Naive B cell (primary cell): ENCODE data around the gene SIAH1. TPM values are rescaled to one million over a fixed set of nuclear protein-coding genes. Genes with fewer than 3 reads are reported as not detected.
"Not testable (repeated sequence)": the region's sequence is repeated elsewhere in the genome, so short reads cannot be mapped to it uniquely, and the experiment has no call there.

Experiments
- ATAC-seq, 2 donors: fragments of 150-1000 bp; cut with Tn5 transposase; 2 replicates each; pipeline ENCODE4 v1.10.0; 2021; ENCODE audit warnings: low read depth in 2 of 2, mild to moderate bottlenecking in 2 of 2, moderate library complexity in 2 of 2
- DNase-seq: peaks from one replicate; pipeline ENCODE4 v3.0.0; 2022
- H3K27ac Mint-ChIP-seq, 6 donors: one replicate each; pipeline ENCODE4 v1.8.0; 2020 to 2022; ENCODE audit warnings: mild to moderate bottlenecking in 6 of 6, mixed read lengths in 6 of 6, moderate library complexity in 5 of 6, inconsistent platforms in 2 of 6
- H3K27me3 Mint-ChIP-seq, 3 donors: one replicate each; pipeline ENCODE4 v1.8.0; 2021 to 2022; ENCODE audit warnings: mixed read lengths in 3 of 3, mild to moderate bottlenecking in 1 of 3
- H3K36me3 Mint-ChIP-seq, 2 donors: one replicate each; pipeline ENCODE4 v1.8.0; 2020 to 2022; ENCODE audit warnings: mixed read lengths in 2 of 2, inconsistent platforms in 1 of 2, mild to moderate bottlenecking in 1 of 2
- H3K4me1 Mint-ChIP-seq, 3 donors: one replicate each; pipeline ENCODE4 v1.8.0; 2020 to 2022; ENCODE audit warnings: mixed read lengths in 3 of 3, inconsistent platforms in 1 of 3, mild to moderate bottlenecking in 1 of 3, moderate library complexity in 1 of 3
- H3K4me3 Mint-ChIP-seq, 8 donors: one replicate each; pipeline ENCODE4 v1.8.0; 2020 to 2022; ENCODE audit warnings: mild to moderate bottlenecking in 8 of 8, mixed read lengths in 8 of 8, moderate library complexity in 8 of 8, inconsistent platforms in 2 of 8
- H3K9me3 Mint-ChIP-seq, 7 donors: one replicate each; pipeline ENCODE4 v1.8.0; 2020 to 2022; ENCODE audit warnings: mixed read lengths in 7 of 7, mild to moderate bottlenecking in 5 of 7, inconsistent platforms in 2 of 7, moderate library complexity in 1 of 7
- polyA plus RNA-seq, 6 donors: library from polyadenylated mRNA; unstranded; fragments of 300-500 nt; fragmentation: Illumina TruSeq; gene quantifications; one replicate each; pipeline ENCODE4 v1.2.3, GENCODE V29; 2021; ENCODE audit warnings: low read depth in 6 of 6

Gene SIAH1
- polyA plus RNA-seq, 6 donors from 2014 or later, result 17.2 to 31.9 (median 24.0) TPM

DNA sequence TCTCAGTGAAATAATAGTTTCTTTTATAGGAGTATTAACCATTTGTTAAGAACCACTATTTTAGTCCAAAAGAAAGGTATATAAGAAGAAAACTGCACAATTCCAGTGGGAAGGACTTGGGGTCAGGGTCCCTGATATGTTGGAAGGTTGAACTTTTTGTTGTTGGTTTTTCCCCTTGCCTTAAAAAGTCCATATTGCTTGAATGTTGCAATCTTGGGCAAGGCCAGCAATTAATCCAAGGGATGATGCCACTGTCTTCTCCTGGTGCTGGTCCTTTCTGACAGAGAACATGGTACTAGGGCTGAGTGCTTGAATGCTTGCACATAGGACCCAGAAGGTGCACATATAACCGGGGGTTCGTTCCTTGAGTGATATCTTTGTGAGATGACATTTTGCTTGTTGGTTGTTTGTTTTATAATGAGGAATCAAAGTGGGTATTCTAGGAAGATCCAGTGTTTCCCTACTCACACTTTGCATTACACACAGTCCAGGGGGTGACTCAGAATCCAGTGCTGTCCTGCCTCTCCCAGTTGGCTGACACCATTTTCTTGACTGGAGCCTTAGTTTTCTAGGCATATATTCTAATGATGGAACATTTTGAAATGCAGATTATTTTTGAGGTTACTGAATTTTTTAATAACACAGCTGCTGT lies 54.9 kb downstream of the SIAH1 start:
- H3K27me3 Mint-ChIP-seq, result no peaks in the 10 kb centered on the region
- H3K9me3 Mint-ChIP-seq, result no peaks in the 10 kb centered on the region
- peaks cover 0 to 2% (median 1%) of the 10 kb centered on the region in 3 donors for H3K4me1 Mint-ChIP-seq
- H3K4me3 Mint-ChIP-seq, result no peak overlapping the region
- peak overlapping the region in 1 of 6 donors; percentile 59 for H3K27ac Mint-ChIP-seq
- peaks cover 0 to 3% of the 10 kb centered on the region in 2 donors for H3K36me3 Mint-ChIP-seq
- DNase-seq (no peak), ATAC-seq (no peak)

DNA sequence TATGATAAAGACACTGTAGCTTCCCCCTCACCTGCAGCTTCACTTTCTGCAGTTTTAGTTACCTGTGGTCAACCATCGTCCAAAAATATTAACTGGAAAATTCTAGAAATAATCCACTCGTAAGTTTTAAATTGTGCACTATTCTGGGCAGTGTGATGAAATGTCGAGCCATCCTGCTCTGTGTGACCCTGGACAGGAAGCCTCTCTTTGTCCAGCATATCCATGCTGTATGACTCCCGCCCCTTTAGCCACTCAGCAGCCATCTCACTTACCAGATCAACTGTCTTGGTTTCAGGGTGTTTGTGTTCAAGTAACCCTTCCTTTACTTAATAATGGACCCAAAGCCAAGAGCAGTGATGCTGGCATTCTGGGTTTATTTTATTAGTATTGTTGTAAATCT lies 56.1 kb downstream of the SIAH1 start:
- H3K9me3 Mint-ChIP-seq, result no peaks in the 10 kb centered on the region
- ATAC-seq, result no peak
- H3K4me3 Mint-ChIP-seq, result no peak overlapping the region
- DNase-seq, result no peak
- peak overlapping the region in 1 of 6 donors; percentile 43 for H3K27ac Mint-ChIP-seq
- peaks cover 0 to 4% (median 2%) of the 10 kb centered on the region in 3 donors for H3K4me1 Mint-ChIP-seq
- peaks cover 0 to 8% of the 10 kb centered on the region in 2 donors for H3K36me3 Mint-ChIP-seq
- H3K27me3 Mint-ChIP-seq, result no peaks in the 10 kb centered on the region

DNA sequence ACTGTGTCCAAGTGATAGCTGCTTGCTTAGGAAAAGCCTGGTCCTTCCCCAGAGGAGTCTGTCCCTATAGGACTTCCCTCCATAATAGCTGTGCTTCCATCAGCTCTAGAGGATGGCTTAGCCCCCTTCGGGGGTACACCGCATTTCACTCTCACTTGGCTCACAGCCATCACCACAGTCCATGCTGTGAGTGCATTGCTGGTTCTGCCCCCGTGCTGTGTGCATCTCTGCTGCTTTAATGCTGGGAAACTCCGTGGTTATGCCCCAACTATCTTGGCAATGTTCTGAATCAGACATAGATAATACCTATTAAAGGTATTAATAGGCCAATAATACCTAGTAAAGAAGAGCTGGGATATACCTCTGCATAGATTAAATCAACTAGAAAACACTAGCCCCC lies 58.3 kb downstream of the SIAH1 start:
- no peak for DNase-seq
- H3K4me3 Mint-ChIP-seq, result no peak overlapping the region
- peaks cover 0 to 8% of the 10 kb centered on the region in 2 donors for H3K36me3 Mint-ChIP-seq
- H3K4me1 Mint-ChIP-seq, result peaks cover 0 to 4% (median 2%) of the 10 kb centered on the region in 3 donors
- H3K27me3 Mint-ChIP-seq, result no peaks in the 10 kb centered on the region
- no peak for ATAC-seq
- H3K27ac Mint-ChIP-seq, result peak overlapping the region in 2 of 6 donors; percentile 42 to 71
- H3K9me3 Mint-ChIP-seq, result no peaks in the 10 kb centered on the region

DNA sequence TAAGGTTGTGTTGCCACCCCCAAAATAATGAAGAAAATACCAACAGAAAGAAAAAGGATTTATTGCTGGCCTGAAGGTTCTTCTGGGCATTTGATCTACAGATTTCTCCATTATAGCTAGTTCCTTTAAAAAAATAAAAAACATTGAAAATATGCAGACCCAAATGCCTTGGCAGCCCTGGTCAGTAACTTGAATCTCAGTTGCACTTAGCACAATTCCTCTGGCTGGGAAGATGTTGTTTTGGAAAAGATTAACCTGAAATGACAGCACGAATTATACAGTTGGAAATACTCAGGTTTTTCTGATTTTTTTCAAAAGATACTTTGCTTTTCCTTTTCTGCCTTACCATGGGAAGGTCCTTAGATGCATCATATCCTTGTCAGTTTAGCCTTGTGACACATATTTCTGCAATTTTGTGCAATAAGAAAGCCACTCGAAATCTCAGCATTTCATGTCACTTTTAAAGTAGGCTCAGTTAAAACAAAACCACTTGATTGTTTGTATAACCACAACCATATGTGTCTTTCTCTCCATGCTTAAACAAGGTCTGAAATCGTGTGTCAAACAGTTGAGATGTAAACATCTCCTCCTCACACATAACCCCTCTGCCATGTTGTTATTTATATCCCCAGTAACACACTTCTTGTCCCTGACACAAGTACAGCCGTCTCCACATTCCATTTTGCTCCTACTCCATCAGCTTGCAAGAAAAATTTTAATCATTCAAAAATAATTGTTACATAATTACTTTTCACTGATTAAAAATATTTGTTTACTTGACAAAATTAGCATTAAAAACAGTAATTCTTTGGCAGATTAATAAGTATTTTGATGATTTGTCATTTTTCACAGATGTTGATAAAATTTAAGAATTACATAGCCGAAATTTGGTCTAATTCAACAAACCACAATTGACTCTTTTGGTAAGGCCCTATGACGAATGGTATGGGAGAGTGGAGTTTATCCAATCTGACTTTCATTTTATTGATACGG lies 61.1 kb downstream of the SIAH1 start:
- no peak overlapping the region for H3K27ac Mint-ChIP-seq
- no peak for DNase-seq
- no peak for ATAC-seq
- peaks cover 0 to 8% of the 10 kb centered on the region in 2 donors for H3K36me3 Mint-ChIP-seq
- no peak overlapping the region for H3K4me3 Mint-ChIP-seq
- H3K27me3 Mint-ChIP-seq, result no peaks in the 10 kb centered on the region
- no peaks in the 10 kb centered on the region for H3K9me3 Mint-ChIP-seq
- H3K4me1 Mint-ChIP-seq, result peaks cover 0 to 4% (median 3%) of the 10 kb centered on the region in 3 donors

DNA sequence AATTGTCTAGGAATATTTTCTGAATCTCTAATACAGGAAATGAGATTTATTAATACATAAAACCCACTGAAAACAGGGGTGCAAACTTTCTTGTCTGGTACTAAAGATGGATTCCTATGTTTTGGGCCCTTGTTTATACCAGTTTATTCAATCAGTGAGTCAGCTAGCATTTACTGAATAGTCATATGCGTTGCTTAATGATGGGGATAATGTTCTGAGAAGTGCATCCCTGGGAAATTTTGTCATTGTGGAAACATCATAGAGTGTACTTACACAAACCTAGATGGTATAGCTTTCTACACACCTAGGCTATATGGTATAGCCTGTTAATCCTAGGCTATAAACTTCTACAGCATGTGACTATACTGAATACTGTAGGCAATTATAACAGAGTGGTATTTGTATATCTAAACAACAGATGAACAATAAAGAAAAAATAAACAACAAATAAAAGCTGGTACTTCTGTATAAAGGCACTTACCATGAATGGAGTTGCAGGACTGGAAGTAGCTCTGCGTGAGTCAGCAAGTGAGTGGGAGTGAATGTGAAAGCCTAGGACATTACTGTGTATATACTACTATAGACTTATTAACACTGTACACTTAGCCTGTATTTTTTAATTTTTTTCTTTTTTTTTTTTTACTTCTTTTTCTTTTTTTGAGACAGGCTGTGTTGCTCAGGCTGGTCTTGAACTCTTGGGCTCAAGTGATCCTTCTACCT lies 63.7 kb downstream of the SIAH1 start:
- no peak for ATAC-seq
- Mint-ChIP-seq H3K36me3 (peaks cover 4 to 8% of the 10 kb centered on the region in 2 donors), H3K9me3 (no peaks in the 10 kb centered on the region), H3K27ac (no peak overlapping the region), H3K4me3 (no peak overlapping the region), H3K4me1 (peaks cover 15 to 19% (median 17%) of the 10 kb centered on the region in 3 donors), H3K27me3 (no peaks in the 10 kb centered on the region)
- DNase-seq, result no peak

DNA sequence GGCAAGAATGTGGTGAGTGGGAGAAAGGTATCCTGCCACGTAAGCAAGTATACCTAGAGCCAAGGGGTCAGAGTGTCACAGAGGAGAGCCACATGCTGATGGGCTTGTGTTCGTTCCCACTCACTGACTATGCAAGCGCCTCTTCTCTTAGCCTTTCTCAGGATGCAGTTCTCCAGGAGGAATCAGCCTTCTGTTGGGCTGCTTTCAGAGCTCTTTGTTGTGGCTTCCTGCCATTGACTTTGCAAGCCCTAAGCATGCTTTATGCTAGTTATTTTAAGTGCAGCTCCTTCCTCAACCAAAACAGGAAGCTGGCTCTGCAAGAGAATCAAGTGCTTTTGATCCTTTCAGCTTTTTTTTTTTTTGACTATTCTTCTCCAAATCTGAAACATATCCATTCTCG lies 66.6 kb downstream of the SIAH1 start:
- DNase-seq (peak; percentile 5), ATAC-seq (peak; percentile 28 to 44)
- H3K4me1 Mint-ChIP-seq, result peaks cover 16 to 20% (median 19%) of the 10 kb centered on the region in 3 donors
- peak overlapping the region in 5 of 6 donors; percentile 44 to 69 (median 59) for H3K27ac Mint-ChIP-seq
- peak overlapping the region in 7 of 8 donors; percentile 39 to 89 (median 75) for H3K4me3 Mint-ChIP-seq
- peaks cover 0 to 6% (median 4%) of the 10 kb centered on the region in 7 donors for H3K9me3 Mint-ChIP-seq
- no peaks in the 10 kb centered on the region for H3K27me3 Mint-ChIP-seq
- H3K36me3 Mint-ChIP-seq, result peaks cover 18 to 21% of the 10 kb centered on the region in 2 donors

DNA sequence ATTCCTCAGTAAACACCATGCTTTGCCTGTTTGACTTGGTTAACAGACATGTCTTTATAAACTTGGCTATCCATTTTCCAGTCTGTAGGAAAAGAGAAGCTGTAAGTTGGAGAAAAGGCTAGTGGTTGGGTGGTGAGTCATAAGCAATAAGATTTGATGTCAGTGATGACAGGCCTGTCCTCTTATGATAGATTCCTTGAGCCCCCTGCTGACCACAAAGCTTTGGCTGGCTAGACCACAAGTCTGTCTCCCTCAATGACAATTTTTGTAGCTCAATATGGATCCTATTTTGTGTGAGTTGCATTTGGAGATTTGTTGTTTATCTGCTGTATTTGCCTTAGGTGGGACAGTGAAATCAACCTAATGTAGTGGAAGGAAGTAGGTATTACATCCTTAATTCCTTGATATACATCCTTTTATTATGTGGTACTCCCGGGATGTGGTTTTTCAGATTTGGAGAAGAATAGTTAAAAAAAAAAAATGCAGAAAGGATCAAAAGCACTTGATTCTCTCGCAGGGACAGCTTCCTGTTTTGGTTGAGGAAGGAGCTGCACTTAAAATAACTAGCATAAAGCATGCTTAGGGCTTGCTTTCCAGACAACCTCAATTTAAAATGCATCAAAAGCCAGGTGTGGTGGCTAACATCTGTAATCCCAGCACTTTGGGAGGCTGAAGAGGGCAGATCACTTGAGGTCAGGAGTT lies 67.4 kb downstream of the SIAH1 start:
- peaks cover 16 to 20% (median 19%) of the 10 kb centered on the region in 3 donors for H3K4me1 Mint-ChIP-seq
- ATAC-seq (no peak), DNase-seq (no peak)
- H3K9me3 Mint-ChIP-seq, result peaks cover 0 to 14% (median 13%) of the 10 kb centered on the region in 7 donors
- no peaks in the 10 kb centered on the region for H3K27me3 Mint-ChIP-seq
- H3K36me3 Mint-ChIP-seq, result peaks cover 27 to 30% of the 10 kb centered on the region in 2 donors
- peak overlapping the region in 6 of 8 donors; percentile 44 to 89 (median 73) for H3K4me3 Mint-ChIP-seq
- H3K27ac Mint-ChIP-seq, result peak overlapping the region in 5 of 6 donors; percentile 13 to 56 (median 41)

DNA sequence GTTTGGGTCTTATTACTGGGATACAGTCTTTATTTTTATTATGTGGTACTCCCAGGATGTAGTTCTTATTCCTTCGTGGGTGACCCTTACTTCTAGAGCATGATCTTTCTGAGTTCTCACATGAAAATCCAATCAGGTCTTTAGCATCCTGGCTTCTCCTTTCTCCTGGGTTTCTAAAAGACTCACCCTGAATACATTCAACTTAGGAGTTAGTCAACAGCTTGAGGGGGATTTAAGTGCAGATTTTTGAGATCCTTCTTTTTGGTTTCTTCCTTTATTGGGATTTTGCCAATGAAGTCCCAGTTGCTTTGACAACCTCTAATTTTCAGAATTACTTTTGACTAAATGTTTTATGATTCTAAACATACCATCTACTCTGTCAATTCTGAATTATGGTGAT lies 68.2 kb downstream of the SIAH1 start:
- DNase-seq (no peak), ATAC-seq (no peak)
- Mint-ChIP-seq H3K27me3 (no peaks in the 10 kb centered on the region), H3K36me3 (peaks cover 34 to 37% of the 10 kb centered on the region in 2 donors), H3K9me3 (peaks cover 5 to 22% (median 18%) of the 10 kb centered on the region in 7 donors), H3K4me3 (no peak overlapping the region), H3K4me1 (peaks cover 16 to 20% (median 19%) of the 10 kb centered on the region in 3 donors), H3K27ac (peak overlapping the region in 1 of 6 donors; percentile 52)

DNA sequence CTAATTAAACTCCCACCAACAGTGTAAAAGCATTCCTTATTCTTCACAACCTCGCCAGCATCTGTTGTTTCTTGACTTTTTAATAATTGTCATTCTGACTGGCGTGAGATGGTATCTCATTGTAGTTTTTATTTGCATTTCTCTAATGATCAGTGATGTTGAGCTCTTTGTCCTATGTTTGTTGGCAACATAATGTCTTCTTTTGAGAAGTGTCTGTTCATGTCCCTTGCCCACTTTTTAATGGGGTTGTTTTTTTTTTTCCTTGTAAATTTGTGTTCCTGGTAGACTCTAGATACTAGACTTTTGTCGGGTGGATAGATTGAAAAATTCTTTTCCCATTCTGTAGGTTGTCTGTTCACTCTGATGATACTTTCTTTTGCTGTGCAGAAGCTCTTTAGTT lies 71.3 kb downstream of the SIAH1 start:
- Mint-ChIP-seq H3K9me3 (peaks cover 6 to 52% (median 46%) of the 10 kb centered on the region in 7 donors), H3K27ac (peak overlapping the region in 1 of 6 donors; percentile 18)
- DNase-seq, result not testable (repeated sequence)

DNA sequence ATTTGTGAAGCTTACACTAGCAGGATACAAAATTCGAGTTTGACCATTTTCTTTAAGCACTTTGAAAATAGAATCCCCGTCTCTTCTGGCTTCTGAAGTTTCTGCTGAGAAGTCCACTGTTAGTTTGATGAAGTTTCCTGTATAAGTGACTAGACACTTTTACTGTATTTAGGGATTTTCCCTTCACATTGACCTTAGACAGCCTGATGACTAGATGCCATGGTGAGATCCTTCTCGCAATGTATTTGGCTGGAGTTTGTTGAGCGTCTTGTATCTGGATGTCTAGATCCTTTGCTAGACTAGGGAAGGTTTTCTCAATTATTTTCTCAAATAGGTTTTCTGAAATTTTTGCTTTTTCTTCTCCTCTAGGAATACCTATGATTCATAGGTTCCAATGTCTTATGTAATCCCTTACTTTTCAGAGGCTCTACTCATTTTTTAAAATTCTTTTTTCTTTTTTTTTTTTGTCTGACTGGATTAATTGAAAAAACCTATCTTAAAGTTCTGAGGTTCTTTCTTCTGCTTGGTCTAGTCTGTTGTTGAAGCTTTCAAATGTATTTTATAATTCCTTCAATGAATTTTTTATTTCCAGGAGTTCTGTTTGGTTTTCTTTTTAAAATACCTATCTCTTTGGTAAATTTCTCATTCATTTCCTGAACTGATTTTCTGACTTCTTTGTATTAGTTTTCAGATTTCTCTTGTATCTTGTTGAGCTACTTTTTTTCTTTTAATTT lies 74.1 kb downstream of the SIAH1 start:
- H3K9me3 Mint-ChIP-seq, result peaks cover 10 to 68% (median 60%) of the 10 kb centered on the region in 7 donors
- no peaks in the 10 kb centered on the region for H3K27me3 Mint-ChIP-seq
- no peak for DNase-seq
- H3K4me1 Mint-ChIP-seq, result peaks cover 0 to 5% (median 3%) of the 10 kb centered on the region in 3 donors
- H3K27ac Mint-ChIP-seq, result peak overlapping the region in 1 of 6 donors; percentile 49
- H3K4me3 Mint-ChIP-seq, result no peak overlapping the region
- peaks cover 77 to 80% of the 10 kb centered on the region in 2 donors for H3K36me3 Mint-ChIP-seq
- no peak for ATAC-seq

More for the DNA sequence above, 71.3 kb downstream of the SIAH1 start:
- not testable (repeated sequence) for H3K4me3 Mint-ChIP-seq, H3K27me3 Mint-ChIP-seq, ATAC-seq
- Mint-ChIP-seq H3K36me3 (peaks cover 58 to 61% of the 10 kb centered on the region in 2 donors), H3K4me1 (peaks cover 15 to 19% (median 16%) of the 10 kb centered on the region in 3 donors)
